HG02981 (cell line): ENCODE data around the gene DNAJB6.

Source experiments
- ATAC-seq: cut with Tn5 transposase; IDR thresholded peaks from one replicate; pipeline ENCODE4 v1.9.1; 2021; ENCODE audit warnings: mild to moderate bottlenecking, moderate library complexity; ENCODE audit not compliant: unreplicated experiment

DNAJB6 gene

DNA sequence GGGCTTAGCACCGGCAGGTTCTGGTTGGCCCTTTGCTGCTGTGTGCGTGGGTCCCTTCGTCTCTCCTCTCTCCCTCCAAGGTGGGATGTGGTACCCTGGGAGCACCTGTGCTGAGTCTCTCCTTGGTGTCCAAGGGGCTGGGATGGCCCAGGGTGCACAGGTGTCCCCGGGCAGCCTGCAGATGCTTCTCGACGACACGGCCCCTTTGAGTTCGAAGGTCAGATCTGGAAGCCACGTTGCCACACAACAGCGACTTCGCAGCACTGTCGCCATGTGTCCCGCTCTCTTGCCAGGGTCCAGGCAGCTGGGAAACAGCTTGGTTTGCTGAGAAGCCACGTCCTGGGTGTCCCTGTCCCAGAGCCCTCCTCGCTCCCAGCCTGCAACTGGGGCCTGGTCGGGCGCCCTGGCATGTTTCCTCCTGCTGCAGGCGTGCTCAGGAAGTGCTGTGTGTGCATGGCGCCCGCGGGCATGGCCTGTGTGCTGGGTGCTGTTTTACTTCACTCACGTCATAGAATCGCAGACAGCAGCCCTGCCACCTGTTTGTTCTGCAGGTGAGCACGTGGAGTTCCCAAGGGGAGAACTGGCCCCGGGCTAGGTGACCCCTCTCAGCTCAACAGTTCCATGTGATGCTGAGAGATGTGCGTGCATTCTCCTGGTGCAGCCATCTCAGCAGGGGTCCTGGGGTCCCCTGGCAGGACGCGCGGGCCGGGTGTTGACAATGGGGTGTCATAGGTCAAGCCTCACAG lies 70.9 kb downstream of the DNAJB6 start:
- ATAC-seq, result no peak

DNA sequence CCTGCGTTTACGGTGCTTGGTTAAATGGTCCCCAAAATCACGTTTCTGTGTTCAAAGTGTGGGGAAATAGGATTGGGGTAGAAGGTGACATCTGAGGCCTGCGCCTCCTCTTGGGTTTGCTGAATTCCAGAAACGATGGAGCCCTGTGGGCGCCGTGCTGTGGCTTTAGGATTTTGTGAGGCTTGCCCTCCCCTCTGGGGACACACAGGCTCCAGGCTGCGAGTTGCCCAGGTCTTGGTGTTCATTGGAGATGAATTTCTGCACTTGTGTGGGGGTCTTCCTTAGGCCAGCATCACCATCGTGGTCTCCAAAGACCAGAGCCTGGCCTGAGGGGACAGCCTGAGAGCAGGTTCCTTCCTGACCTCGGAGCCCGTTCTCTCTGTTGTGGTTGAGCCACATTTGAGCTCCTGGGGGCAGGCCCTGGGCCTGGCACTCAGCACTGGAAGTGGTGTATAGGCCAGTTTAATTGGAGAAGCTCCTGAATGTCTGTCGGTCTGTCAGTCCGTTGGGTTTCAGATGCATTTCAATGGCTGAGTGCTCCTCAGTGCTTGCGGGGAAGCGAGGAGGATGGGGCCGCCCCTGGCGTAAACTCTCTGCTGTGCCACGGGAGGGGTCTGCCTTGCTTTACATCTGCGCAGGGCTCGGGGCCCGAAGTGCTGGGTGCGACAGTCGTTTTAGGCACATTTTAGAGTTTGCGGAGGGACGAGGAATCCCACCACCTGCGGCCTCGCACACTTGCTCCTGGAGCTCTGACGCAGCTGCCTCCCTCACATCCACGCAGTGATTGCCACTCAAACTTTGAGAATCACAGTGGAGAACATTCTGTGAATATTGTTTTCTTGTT lies 71.7 kb downstream of the DNAJB6 start:
- no peak for ATAC-seq

DNA sequence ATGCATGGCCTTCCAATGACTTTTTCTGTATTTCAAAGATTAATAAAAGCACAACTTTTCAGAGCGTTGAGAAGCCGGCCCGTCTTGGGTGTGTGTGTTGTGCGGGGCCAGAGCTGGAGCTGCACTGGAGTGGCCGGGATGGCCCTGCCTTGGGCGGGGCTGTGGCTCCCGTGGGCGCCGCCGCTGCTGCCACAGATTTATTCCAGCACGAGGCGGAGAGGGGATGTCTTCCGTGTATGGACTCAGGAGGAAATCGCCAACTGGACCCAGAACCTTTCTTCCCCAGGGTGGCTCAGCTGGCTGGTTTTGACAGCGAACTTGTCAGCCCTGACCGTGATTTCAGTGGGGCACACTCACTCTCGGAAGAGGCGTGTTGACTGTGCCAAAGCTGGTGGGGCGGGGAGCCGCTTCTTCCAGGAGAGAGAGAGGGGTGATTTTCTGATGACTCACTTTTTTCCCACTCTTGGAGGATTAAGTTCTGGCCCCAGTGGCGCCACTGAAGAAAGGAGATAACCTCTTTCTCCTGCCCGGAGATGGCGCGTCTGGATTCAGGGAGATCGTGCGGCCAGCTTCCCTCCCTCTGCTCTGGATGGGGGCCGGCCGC lies 72.4 kb downstream of the DNAJB6 start:
- no peak for ATAC-seq

DNA sequence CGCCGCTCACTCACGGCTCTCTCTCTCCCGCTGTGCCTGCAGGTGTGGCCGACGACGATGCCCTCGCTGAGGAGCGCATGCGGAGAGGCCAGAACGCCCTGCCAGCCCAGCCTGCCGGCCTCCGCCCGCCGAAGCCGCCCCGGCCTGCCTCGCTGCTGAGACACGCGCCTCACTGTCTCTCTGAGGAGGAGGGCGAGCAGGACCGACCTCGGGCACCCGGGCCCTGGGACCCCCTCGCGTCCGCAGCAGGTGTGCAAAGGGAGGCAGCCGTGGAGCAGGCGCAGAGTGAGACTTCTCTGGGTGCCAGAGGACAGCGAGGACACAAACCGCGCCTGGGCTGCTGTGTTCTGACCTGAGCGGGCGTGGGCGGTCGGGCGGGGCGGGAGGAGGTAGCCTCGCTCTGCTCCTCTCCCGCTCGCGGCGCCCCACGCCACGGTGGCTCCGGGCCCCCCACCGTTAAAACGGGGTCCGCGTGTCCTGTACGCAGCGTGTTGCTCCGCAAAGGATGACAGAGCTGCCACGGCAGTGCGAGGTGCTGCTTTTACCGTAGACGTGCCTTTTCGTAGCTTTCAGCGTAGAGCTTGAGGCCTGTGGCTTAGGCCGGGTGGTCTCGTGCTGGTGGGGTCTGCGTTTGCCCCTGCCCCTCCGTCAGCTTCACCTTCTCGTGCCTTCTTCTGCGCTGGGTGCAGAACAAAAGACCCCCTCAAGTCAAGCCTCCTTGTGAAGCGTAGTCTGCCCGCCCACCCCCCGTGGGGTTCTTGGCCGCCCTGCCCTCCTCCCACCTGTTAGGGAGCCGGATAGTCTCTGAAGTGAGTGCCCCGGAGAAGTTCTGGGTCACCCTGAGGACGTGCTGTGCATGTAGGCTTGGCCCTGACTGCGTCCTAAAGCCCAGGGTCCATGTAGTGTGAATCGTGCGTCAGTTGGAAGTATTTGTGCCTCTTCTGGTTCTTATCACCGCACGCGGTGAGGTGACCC lies 73.2 kb downstream of the DNAJB6 start:
- no peak for ATAC-seq

DNA sequence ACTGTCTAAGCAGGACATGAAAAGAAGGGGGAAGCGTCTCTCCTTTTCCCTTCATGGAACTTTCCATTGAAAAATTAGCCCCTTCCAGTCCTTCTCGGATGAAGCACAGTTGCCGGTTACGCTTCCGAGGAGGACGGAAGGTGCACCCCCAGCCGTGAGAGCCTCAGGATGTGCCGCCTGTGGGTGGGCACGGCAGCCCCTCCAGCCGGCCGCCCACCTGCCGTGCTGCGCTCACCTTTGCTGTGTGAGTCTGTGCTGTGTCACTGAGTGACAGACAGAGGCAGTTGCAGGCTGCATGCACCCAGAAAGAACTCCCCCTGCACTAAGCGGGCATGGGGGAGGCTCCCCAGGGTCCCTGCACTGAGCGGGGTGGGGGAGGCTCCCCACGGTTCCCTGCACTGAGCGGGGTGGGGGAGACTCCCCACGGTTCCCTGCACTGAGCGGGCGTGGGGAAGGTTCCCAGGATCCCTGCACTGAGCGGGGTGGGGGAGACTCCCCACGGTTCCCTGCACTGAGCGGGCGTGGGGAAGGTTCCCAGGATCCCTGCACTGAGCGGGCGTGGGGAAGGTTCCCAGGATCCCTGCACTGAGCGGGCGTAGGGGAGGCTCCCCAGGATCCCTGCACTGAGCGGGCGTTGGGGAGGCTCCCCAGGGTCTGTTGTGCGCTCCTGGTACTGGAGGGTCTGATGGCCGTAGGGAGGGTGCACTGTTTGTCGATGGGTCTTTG lies 74.2 kb downstream of the DNAJB6 start:
- ATAC-seq, result no peak

DNA sequence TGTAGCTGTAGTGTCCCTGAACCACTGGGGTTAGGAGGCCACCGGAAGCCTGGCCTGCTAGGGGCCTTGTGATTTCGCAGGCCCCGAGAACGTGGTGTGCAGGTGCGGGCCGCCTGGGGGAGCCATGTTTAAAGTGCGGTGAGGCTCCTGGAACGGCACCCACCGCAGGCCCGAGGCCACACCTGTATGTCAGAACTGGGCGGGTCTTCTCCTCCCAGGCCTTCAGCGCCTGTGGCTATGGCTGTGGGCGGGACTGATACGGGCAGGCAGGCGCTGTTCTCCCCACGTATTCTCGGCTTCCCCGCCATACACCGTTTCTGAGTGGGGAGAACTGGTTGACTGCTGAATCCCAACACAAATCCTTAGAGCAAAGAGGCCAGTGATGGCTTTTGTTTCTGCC lies 74.8 kb downstream of the DNAJB6 start:
- ATAC-seq, result no peak

DNA sequence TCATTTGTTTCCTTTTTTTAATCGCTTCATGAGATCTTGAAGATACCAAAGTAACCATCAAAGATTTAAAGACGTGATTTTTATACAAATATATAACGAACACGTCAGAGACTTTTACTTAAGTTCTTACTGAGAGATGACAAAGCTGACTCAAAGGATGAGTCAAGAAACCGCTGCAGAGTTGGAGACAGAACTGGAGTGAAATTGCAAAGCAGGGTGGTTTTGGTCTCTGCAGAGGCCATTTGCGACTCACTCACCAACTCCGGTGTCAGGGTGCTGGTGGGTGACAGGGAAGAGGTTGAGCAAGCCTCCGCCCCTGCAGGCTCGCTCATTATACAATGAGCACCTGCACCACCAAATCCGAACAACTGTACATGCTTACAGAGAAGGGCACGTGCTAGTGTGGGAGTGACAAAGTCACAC lies 75.2 kb downstream of the DNAJB6 start:
- ATAC-seq, result no peak

DNA sequence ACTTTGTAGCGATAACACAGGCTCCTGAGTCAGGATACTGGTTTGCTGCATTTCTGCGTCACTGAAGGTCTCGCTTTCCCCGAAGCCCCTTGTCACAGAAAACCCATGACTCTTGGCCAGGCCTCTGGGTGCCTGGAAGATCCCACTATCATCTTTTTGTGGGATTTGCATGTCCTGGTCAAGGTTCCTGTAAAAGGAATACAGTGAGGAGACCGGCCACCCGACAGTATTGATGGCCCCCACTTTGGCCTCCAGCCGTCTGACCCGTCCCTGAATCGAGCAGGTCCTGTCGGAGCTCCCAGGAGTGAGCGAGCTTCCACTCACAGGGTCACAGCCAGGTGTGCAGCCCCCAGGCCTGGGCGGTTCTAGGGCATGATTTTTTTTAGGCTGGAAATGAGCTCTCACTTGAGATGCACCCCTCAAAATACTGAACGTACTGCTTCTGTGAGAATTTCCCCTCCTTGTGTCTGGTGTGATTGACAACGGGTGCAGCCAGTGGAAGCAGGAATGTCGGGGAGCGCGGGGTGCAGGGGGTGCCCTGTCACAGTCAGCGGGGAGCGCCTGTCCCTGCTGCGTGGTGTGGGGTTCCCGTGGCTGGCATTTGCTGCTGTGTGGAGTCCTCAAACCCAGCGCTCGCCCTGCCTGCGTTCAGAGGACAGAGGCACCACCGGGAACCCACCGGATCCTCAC lies 75.8 kb downstream of the DNAJB6 start:
- ATAC-seq, result no peak

DNA sequence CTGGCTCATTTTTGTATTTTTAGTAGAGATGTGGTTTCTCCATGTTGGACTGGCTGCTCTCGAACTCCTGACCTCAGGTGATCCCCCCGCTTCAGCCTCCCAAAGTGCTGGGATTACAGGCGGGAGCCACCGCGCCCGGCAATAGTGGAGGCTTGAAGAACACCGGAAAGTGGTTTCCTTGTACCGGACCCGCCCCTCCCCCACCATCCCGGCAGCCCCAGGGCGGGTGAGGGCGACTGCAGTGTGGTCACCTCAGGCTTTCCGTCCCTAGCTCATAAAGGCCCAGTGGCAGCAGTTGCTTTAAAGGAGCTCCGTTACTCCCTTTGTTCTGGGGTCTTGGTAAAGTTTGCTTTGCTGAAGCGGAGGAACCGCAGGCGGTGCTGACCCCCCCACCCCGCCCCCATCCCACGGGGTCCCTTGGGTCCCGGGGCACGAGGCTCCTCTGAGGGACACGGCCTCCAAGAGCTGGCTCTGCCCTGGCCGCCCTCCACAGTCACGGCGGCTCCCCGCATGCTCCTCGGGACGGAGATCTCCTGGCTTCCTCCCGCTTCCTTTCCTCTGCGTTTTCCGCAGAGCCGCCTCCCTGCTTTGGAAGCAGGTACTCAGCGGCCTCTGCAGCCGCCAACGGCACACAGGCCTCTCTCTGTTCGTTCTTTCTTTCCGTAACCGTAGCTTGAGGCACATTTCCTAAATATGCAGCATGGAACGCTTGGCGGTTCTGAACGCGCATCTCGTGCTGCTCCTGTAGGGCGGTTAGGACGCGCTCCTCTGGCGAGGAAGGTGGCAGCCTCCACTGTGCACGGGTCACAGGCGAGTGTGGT lies 77.3 kb downstream of the DNAJB6 start:
- no peak for ATAC-seq

DNA sequence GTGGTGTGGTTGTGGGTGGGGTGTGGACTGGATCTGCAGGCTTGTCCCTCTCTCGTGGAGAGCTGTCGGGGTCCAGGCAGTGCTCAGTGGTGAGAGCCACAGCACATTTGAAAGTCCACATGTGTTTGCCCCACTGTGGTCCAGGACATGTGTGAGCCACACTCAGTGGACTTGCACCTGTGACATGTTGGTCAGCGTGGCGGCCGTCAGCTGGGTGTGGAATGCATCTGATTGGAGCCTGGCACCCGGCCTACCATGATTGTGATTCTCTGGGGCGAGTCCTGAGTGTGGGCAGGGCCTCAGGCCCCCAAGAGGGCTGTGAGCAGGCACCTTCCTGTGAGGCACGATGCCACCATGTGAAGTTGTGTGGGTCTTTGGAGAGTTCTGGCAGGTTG lies 77.9 kb downstream of the DNAJB6 start:
- no peak for ATAC-seq

DNA sequence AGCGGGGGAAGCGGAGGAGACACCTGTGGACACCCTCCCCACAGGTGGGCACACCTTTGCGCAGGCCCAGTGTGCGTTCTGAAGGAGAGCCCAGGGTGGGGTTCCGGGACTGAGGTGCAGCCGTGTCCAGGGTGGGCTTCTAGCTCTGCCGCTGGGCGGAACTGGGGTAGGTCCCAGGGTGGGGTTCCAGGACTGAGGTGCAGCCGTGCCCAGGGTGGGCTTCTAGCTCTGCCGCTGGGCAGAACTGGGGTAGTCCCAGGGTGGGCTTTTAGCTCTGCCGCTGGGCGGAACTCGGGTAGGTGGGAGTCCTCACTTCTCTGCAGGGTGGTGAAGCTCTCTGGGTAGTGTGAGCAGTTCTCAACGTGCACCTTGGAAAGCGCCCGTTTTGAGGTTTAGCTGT lies 78.7 kb downstream of the DNAJB6 start:
- ATAC-seq, result no peak

DNA sequence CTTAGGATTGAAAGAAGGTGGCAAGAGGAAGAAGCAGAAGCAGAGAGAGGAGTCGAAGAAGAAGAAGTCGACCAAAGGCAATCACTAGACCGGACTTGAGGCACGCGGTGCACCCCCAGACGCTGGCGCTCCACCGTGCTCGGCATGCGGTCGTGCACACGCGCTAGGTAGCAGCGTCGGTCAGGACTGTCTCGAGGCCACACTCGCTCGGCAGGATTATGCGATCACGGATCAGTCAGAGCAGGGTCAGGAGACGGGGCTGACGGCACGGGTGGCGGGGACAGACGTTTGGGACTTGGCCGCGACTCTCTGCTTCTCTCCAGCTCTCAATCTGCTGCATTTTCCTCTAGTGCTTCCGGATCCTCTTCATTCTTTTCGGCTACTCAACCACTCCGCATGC lies 79.2 kb downstream of the DNAJB6 start:
- ATAC-seq, result no peak

DNA sequence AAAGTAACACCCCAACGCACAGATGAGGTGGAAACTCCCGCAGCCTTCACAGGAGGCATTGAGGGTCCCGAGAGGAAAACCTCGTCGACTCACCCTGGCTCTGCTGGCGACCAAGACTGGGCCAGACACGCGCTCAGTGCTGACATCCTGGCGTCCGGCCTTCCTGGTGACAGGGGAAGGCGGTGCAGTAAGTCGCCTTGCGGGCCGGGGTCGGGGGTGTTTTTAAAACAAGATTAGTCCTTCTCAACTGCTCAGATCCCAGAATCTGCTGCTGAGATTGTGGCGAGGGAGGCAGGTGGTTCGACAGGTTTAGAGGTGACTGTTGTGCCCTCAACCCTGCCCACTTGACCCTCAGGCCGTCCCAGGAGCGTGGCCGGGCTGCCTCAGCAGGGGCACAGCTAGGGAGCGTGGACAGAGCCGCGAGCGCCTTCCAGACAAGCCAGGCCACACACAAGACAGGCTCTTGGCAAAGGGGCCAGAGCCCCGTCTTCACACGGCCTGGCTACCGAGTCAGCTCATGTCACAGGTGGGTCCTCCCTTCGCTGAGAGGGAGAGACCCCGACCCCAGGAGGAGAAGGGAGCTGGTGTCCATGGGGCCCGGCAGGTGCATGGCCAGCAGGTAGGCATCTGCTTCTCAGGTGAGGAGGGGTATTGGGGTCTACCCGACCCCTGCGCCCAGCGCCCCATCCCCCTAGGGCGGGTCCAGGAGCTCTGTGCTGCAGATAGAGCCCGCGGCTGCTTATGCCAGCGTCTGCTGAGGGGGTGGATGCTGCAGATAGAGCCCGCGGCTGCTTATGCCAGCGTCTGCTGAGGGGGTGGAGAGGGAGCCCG lies 81.6 kb downstream of the DNAJB6 start:
- ATAC-seq, result no peak

DNA sequence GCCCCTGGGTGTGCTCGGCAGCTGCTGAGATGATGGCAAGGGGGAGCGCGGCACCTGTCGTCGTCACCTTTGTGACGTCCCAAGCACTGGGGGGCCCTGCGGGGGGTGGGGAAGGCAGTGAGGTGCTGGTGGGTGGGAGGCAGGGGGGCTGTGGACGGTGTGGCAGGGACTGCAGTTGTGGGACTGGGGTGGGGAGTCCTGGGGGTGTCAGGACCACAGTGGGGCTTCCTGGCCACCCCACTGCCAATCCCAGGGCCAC lies 82.2 kb downstream of the DNAJB6 start:
- no peak for ATAC-seq

DNA sequence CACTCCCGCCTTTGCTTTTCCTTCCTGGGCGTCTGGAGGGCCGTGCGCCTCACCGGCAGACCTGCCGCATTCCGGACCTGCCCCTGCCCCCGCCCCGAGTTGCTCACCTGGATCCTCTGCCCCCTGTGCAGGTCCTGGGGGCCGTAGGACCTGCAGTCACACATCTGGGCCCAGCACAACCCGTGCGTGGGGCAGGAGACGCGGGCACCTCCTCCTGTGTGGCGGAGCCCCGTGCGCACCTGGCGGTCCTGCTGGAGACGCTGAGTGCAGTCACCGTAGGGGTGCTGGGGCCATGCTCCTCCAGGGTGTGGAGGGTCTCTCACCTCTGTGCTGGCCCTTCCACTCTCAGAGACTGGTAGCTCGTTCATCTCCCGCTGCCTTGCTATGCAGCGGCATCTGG lies 85.5 kb downstream of the DNAJB6 start:
- no peak for ATAC-seq

DNA sequence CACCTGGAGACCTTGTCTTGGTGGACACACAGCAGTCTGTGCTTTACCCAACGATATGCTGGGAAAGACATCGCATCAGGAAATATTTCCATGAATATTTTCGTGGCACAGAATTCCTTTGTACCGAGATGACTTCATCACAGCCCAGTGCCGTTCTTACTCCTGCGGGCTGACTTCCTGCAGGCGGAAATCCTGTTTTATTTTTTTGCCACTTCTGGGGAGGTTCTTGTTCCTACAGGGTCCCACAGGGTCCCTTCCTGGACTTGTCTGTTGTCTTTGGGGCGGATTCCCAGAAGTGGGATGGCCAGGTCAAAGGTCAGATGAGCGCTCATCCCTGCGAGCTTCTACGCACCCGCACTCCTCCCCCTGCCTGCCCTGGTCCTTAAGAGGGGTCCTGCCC lies 86.5 kb downstream of the DNAJB6 start:
- ATAC-seq, result no peak

DNA sequence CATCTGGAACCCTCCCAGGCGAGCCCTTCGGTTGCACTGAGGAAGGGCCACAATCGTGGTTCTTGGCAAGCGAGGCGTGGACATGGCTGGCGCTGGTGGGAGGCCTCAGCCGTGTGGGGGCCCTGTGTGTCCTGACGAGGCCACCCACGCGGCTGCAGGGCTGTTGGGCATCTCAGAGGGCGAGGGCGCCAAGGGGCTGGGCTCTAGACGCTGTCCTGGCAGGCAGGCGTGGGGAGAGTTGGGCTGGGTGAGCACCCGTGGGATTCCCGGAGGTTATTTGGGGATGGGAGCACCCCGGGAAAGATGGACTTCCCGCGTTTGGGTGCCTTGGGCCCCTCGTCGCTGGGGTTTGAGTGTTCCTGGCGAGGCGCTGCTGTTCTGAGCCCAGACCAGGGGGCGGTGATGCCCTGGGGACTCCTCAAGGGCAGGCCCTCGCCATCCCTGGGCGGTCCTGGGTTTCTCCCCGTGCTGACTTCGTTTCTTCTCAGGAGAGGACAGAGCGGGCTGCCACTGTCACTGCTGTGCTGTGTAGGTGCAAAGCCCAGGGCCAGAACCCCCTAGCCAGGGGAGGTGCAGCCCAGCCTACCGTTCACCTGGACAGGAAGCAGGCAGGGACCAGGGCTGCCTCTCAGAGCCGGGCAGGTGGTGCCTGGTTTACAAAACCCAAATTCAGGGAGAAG lies 87.2 kb downstream of the DNAJB6 start:
- no peak for ATAC-seq
